Measurements from ENCODE around the gene DLK1. TPM values are rescaled to one million over a fixed set of nuclear protein-coding genes. Genes with fewer than 3 reads are reported as not detected.

The DLK1 gene
- total and polyA plus RNA-seq, 3 donors from 2014 or later = 45.6 to 109 (median 59.4) TPM

DNA sequence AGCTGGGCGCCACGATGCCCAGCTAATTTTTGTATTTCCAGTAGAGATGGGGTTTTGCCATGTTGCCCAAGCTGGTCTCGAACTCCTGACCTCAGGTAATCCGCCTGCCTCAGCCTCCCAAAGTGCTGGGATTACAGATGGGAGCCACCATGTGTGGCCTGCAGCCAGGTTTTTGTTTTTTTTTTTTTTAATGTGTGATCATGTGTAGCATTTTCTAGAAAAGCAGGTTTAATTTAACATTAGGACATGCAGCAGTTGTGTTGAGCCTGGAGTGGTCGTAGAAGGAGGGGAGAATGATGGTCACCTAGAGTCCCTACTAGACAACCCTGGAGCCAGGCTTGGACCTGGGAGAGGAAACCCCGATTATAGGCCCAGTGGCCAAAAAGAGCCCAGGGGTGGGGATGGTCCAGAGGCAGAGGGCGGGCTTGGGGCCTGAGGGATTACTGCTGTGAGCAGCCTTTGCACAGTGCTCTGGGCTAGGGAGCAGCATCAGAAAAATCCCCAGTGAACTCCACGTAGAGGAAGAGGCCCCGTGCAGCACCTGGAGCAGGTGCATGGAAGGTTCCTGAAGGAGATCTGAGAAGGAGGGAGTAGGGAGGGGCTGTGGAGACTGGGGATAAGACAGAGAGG, 13.6 kb downstream of the DLK1 start:
- WGBS, 2 donors = 80 to 94% methylated on average over 7 to 9 of the region's 9 CpGs
- no peak overlapping the region for H3K4me3 ChIP-seq
- H3K27ac ChIP-seq = no peak overlapping the region
- H3K9me3 ChIP-seq = no peaks in the 10 kb centered on the region
- no peaks in the 10 kb centered on the region for H3K4me1 ChIP-seq
- no peak for DNase-seq
- TF ChIP-seq CTCF (IDR thresholded peaks at IDR 0.05) (no peak), POLR2A (IDR thresholded peaks at IDR 0.05) (no peak)
- no peaks in the 10 kb centered on the region for H3K36me3 ChIP-seq (ENCODE audit: low read depth, missing control alignments)
- H3K27me3 ChIP-seq = no peaks in the 10 kb centered on the region
- intact Hi-C loops (cut with DNase I; ENCODE audit: low total_unique reads) = no loop called here

DNA sequence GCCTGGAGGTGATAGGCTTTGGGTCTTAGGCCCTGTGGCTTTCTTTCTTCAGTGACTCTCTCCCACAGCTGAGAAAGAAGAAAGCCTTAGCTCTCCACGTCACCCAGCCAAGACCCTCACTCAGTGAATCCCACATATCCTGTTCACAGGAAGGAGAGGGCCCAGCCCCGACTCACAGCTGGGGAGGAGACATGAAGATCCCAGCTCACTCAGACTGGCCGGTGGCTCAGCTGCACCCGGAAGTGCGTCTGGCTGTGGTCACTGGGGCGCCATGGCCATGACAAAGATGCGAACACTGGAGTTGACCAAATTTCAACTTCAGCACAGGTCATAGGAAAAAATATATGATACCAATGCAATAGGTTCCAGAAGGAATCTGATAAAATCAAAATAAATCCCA, 14.2 kb downstream of the DLK1 start:
- 97 to 98% methylated on average over 7 of the region's 7 CpGs for WGBS, 2 donors
- intact Hi-C loops (cut with DNase I; ENCODE audit: low total_unique reads) = no loop called here
- no peaks in the 10 kb centered on the region for H3K36me3 ChIP-seq (ENCODE audit: low read depth, missing control alignments)
- no peaks in the 10 kb centered on the region for H3K27me3 ChIP-seq
- no peak for TF ChIP-seq CTCF (IDR thresholded peaks at IDR 0.05)
- H3K4me3 ChIP-seq = no peak overlapping the region
- no peak overlapping the region for H3K27ac ChIP-seq
- no peaks in the 10 kb centered on the region for H3K9me3 ChIP-seq
- no peaks in the 10 kb centered on the region for H3K4me1 ChIP-seq
- DNase-seq = no peak

DNA sequence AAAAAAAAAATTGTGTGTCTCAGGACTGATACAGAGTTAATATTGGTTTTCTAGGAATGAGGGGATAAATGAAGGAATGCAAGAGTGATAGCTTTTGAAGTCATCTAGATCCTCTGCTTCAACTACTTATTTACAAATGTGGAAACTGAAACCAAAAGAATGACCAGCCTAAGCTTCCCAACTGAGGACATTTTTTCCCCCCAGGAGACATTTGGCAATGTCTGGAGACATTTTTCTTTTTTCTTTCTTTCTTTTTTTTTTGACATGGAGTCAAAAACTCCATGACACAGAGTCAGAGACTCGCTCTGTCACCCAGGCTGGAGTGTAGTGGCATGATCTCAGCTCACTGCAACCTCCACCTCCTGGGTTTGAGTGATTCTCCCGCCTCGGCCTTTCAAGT, 15.3 kb downstream of the DLK1 start:
- Histone ChIP-seq H3K36me3 (ENCODE audit: low read depth, missing control alignments) (no peaks in the 10 kb centered on the region), H3K27me3 (no peaks in the 10 kb centered on the region), H3K4me1 (no peaks in the 10 kb centered on the region), H3K27ac (no peak overlapping the region), H3K9me3 (no peaks in the 10 kb centered on the region), H3K4me3 (no peak overlapping the region)
- TF ChIP-seq CTCF (IDR thresholded peaks at IDR 0.05) (no peak), POLR2A (IDR thresholded peaks at IDR 0.05) (no peak)
- intact Hi-C loops (cut with DNase I; ENCODE audit: low total_unique reads) = no loop called here
- WGBS, 2 donors = 61 to 63% methylated on average over 3 of the region's 3 CpGs
- no peak for DNase-seq

DNA sequence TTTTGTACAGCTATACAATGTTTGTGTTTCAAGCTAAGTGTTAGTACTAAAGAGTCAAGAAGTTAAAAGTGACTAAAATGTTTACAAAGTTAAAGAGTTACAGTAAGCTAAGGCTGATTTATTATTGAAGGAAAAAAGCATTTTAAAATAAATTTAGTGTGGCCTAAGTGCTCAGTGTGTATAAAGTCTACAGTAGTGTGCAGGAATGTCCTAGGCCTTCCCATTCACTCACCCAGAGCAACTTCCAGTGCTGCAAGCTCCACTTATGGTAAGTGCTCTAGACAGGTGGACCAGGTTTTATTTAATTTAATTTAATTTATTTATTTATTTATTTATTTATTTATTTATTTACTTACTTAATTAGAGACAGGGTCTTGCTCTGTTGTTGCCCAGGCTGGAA, 19.6 kb downstream of the DLK1 start:
- H3K27me3 ChIP-seq = no peaks in the 10 kb centered on the region
- H3K36me3 ChIP-seq (ENCODE audit: low read depth, missing control alignments) = no peaks in the 10 kb centered on the region
- intact Hi-C loops (cut with DNase I; ENCODE audit: low total_unique reads) = no loop called here
- no peak for TF ChIP-seq POLR2A (IDR thresholded peaks at IDR 0.05)
- TF ChIP-seq CTCF (IDR thresholded peaks at IDR 0.05) = no peak
- no peak overlapping the region for H3K4me3 ChIP-seq
- no peak overlapping the region for H3K27ac ChIP-seq
- no peaks in the 10 kb centered on the region for H3K9me3 ChIP-seq
- no peak for DNase-seq
- no peaks in the 10 kb centered on the region for H3K4me1 ChIP-seq

GRCh38 chr14:100747021-100747586, 20.4 kb downstream of the DLK1 start:
- Histone ChIP-seq H3K9me3 (no peaks in the 10 kb centered on the region), H3K27ac (no peak overlapping the region), H3K4me1 (no peaks in the 10 kb centered on the region), H3K4me3 (no peak overlapping the region), H3K27me3 (no peaks in the 10 kb centered on the region), H3K36me3 (ENCODE audit: low read depth, missing control alignments) (no peaks in the 10 kb centered on the region)
- DNase-seq = no peak
- 88 to 95% methylated on average over 9 of the region's 9 CpGs for WGBS, 2 donors
- intact Hi-C loops (cut with DNase I; ENCODE audit: low total_unique reads) = no loop called here
- TF ChIP-seq POLR2A (IDR thresholded peaks at IDR 0.05) (no peak), CTCF (IDR thresholded peaks at IDR 0.05) (no peak)

Measured in testis (tissue), 3 donors.